ENCODE results near the gene RHOB. TPM values are rescaled to one million over a fixed set of nuclear protein-coding genes. Genes with fewer than 3 reads are reported as not detected.

RHOB gene
- total and polyA plus RNA-seq, 2 of the 13 experiments (the other 11 are each of a cell fraction or from before 2014, with no cell fraction given) = 192 to 268 TPM

GRCh38 chr2:20446917-20447436 lies at the start of gene RHOB (continued):
- TF ChIP-seq IKZF4 (CRISPR knock-in tag; IDR thresholded peaks at IDR 0.05; ENCODE audit: borderline replicate concordance, low read depth, not compliant biosample characterization) (peak; percentile 64), ZNF317 (CRISPR knock-in tag; IDR thresholded peaks at IDR 0.05) (no peak; the same call in 1 of the 2 replicates), ZNF274 (CRISPR knock-in tag; IDR thresholded peaks at IDR 0.05) (0 out of 2 replicates have a peak, but pooled peaks have one; percentile 18), NR0B2 (CRISPR knock-in tag; IDR thresholded peaks at IDR 0.05) (no peak), ATF5 (CRISPR knock-in tag; IDR thresholded peaks at IDR 0.05; ENCODE audit: low read depth) (peak; percentile 63; the same call in 1 of the 2 replicates), ZSCAN21 (CRISPR knock-in tag; IDR thresholded peaks at IDR 0.05; ENCODE audit: borderline replicate concordance) (peak; percentile 90; the same call in 1 of the 2 replicates), SP1 (IDR thresholded peaks at IDR 0.05) (no peak), SP1 (CRISPR knock-in tag; IDR thresholded peaks at IDR 0.05) (peak; percentile 46; the same call in 1 of the 2 replicates), CBX2 (IDR thresholded peaks at IDR 0.05; ENCODE audit: low read depth, low read length) (no peak), CBX2 (CRISPR knock-in tag; IDR thresholded peaks at IDR 0.05; ENCODE audit: low read depth) (0 out of 2 replicates have a peak, but pooled peaks have one; percentile 91), NFE2 (CRISPR knock-in tag; IDR thresholded peaks at IDR 0.05) (no peak), EEA1 (CRISPR knock-in tag; IDR thresholded peaks at IDR 0.05; ENCODE audit: borderline replicate concordance) (peak; percentile 74), HDAC6 (IDR thresholded peaks at IDR 0.05; ENCODE audit: low read depth, low read length) (peak; percentile 92), JARID2 (CRISPR knock-in tag; IDR thresholded peaks at IDR 0.05; ENCODE audit: insufficient replicate concordance) (peak; percentile 97), ZNF75D (CRISPR knock-in tag; IDR thresholded peaks at IDR 0.05; ENCODE audit: borderline replicate concordance) (no peak), ZNF691 (CRISPR knock-in tag; IDR thresholded peaks at IDR 0.05; ENCODE audit: borderline replicate concordance, low read depth) (peak; percentile 89), ZKSCAN5 (CRISPR knock-in tag; IDR thresholded peaks at IDR 0.05) (0 out of 2 replicates have a peak, but pooled peaks have one; percentile 11), SALL2 (CRISPR knock-in tag; IDR thresholded peaks at IDR 0.05) (peak; percentile 98), FOSL2 (CRISPR knock-in tag; IDR thresholded peaks at IDR 0.05) (peak; percentile 65), PAWR (CRISPR knock-in tag; IDR thresholded peaks at IDR 0.05; ENCODE audit: borderline replicate concordance) (no peak), ZNF180 (CRISPR knock-in tag; IDR thresholded peaks at IDR 0.05; ENCODE audit: borderline replicate concordance, low read depth) (no peak), ZNF543 (CRISPR knock-in tag; IDR thresholded peaks at IDR 0.05) (no peak), ZFY (CRISPR knock-in tag; IDR thresholded peaks at IDR 0.05) (peak; percentile 99), HNF1B (CRISPR knock-in tag; IDR thresholded peaks at IDR 0.05) (peak; percentile 83; the same call in 1 of the 2 replicates), ADNP (CRISPR knock-in tag; IDR thresholded peaks at IDR 0.05) (no peak), ZNF546 (CRISPR knock-in tag; conservative IDR thresholded peaks at IDR 0.05) (0 out of 2 replicates have a peak, but pooled peaks have one; percentile 79), FIP1L1 (IDR thresholded peaks at IDR 0.05; ENCODE audit: borderline replicate concordance, insufficient read depth, low read depth, low read length) (0 out of 2 replicates have a peak, but pooled peaks have one; percentile 75), ZNF788 (CRISPR knock-in tag; IDR thresholded peaks at IDR 0.05; ENCODE audit: borderline replicate concordance) (peak; percentile 85; the same call in 1 of the 2 replicates)
